B cell (primary cell): ENCODE results near the gene EHD4. TPM values are rescaled to one million over a fixed set of nuclear protein-coding genes. Genes with fewer than 3 reads are reported as not detected.

ENCODE experiments used
- ATAC-seq: fragments of 200-7000 bp; cut with Tn5 transposase; one replicate; pipeline ENCODE4 v1.10.0; 2021; ENCODE audit warnings: low read depth, mild to moderate bottlenecking, moderate number of reproducible peaks, moderate library complexity
- CTCF ChIA-PET: fragments of 350-600 bp; sonication (Branson Sonifier 250); formaldehyde crosslinking; loops from one replicate; lab custom pipeline; 2021; ENCODE audit warnings: antibody characterized with exemption, inconsistent platforms; lab: Charles Lee
- POLR2A ChIA-PET: fragments of 350-600 bp; sonication (Branson Sonifier 250); formaldehyde crosslinking; loops from one replicate; lab custom pipeline; 2021; ENCODE audit warnings: antibody characterized with exemption; lab: Charles Lee
- DNase-seq: peaks from one replicate; pipeline ENCODE4 v3.0.0; 2013
- H2AFZ ChIP-seq: 2 replicates; pipeline ENCODE4 v1.6.1; 2012; ENCODE audit warnings: mild to moderate bottlenecking, low read depth, low read length; ENCODE audit not compliant: insufficient read depth, poor library complexity, severe bottlenecking
- H3K27ac ChIP-seq, 2 donors: 1 replicate in 1 of 2; 2 replicates in 1 of 2; pipeline ENCODE4 v1.5.1; 2012 to 2013; ENCODE audit warnings: low read length in 2 of 2, mild to moderate bottlenecking in 2 of 2, moderate library complexity in 1 of 2
- H3K27me3 ChIP-seq, 4 experiments: fragments of 200-600 bp in 1 of 4; sonication (generic) in 1 of 4; replicated peaks in 1 of 4; 1 replicate in 2 of 4; 2 replicates in 2 of 4; pipeline versions ENCODE4 v1.6.1 to v1.7.0; 2013 to 2016; ENCODE audit warnings: low read length in 3 of 4, mild to moderate bottlenecking in 2 of 4, mixed read lengths in 1 of 4, moderate library complexity in 1 of 4; ENCODE audit not compliant: insufficient read depth in 4 of 4, control insufficient read depth in 3 of 4; ENCODE audit errors: control extremely low read depth in 1 of 4
- H3K36me3 ChIP-seq, 2 experiments: replicated peaks in 1 of 2; 1 replicate in 1 of 2; 2 replicates in 1 of 2; pipeline versions ENCODE4 v1.6.1 to v1.7.1; 2013; ENCODE audit warnings: low read length in 1 of 2; ENCODE audit not compliant: insufficient read depth in 2 of 2, control insufficient read depth in 1 of 2; ENCODE audit errors: control extremely low read depth in 1 of 2, extremely low read depth in 1 of 2
- H3K4me1 ChIP-seq, 2 donors: fragments of 200-600 bp in 1 of 2; sonication (generic) in 1 of 2; 1 replicate in 1 of 2; 2 replicates in 1 of 2; pipeline versions ENCODE4 v1.5.1 to v1.6.1; 2013 to 2017; ENCODE audit warnings: low read length in 2 of 2; ENCODE audit not compliant: control insufficient read depth in 2 of 2, insufficient read depth in 2 of 2
- H3K4me2 ChIP-seq: replicated peaks from 2 replicates; pipeline ENCODE3; 2012; ENCODE audit warnings: mild to moderate bottlenecking, low read depth, low read length; ENCODE audit not compliant: poor library complexity, severe bottlenecking
- H3K4me3 ChIP-seq, 5 experiments: fragments of 200-600 bp in 1 of 5; sonication (generic) in 1 of 5; 1 replicate in 3 of 5; 2 replicates in 2 of 5; pipeline versions ENCODE4 v1.5.1 to v1.7.0; 2011 to 2016; ENCODE audit warnings: low read length in 4 of 5, mild to moderate bottlenecking in 4 of 5, low read depth in 2 of 5, control low read depth in 1 of 5, moderate library complexity in 1 of 5; ENCODE audit not compliant: insufficient read depth in 1 of 5; ENCODE audit errors: control extremely low read depth in 1 of 5, extremely low read depth in 1 of 5
- H3K79me2 ChIP-seq: fragments of 200-600 bp; sonication (generic); one replicate; pipeline ENCODE4 v1.6.0; 2016; ENCODE audit warnings: low read length; ENCODE audit not compliant: control insufficient read depth, insufficient read depth
- H3K9ac ChIP-seq: fragments of 200-600 bp; sonication (generic); 2 replicates; pipeline ENCODE4 v1.6.1; 2017; ENCODE audit warnings: mild to moderate bottlenecking, low read length, moderate library complexity
- H3K9me3 ChIP-seq, 3 donors: one replicate each; pipeline versions ENCODE4 v1.6.1 to v1.7.1; 2013; ENCODE audit warnings: low read length in 2 of 3; ENCODE audit not compliant: control insufficient read depth in 2 of 3, insufficient read depth in 1 of 3; ENCODE audit errors: control extremely low read depth in 1 of 3
- H4K20me1 ChIP-seq: 2 replicates; pipeline ENCODE4 v1.6.0; 2012; ENCODE audit warnings: mild to moderate bottlenecking, low read length; ENCODE audit not compliant: insufficient read depth, control insufficient read depth, poor library complexity, severe bottlenecking
- H3K27ac Mint-ChIP-seq: one replicate; pipeline ENCODE4 v1.8.0; 2021; ENCODE audit warnings: mixed read lengths
- H3K27me3 Mint-ChIP-seq: one replicate; pipeline ENCODE4 v1.8.0; 2021; ENCODE audit warnings: mixed read lengths
- H3K4me1 Mint-ChIP-seq: one replicate; pipeline ENCODE4 v1.8.0; 2021; ENCODE audit warnings: mixed read lengths
- H3K4me3 Mint-ChIP-seq: one replicate; pipeline ENCODE4 v1.8.0; 2021; ENCODE audit warnings: mixed read lengths
- H3K9me3 Mint-ChIP-seq: one replicate; pipeline ENCODE4 v1.8.0; 2022; ENCODE audit warnings: mixed read lengths; ENCODE audit not compliant: insufficient read depth
- CTCF ChIP-seq: fragments of 200-600 bp; IDR thresholded peaks from one replicate; pipeline ENCODE4 v1.8.0; 2022; ENCODE audit warnings: antibody characterized with exemption, mild to moderate bottlenecking
- EZH2 ChIP-seq: IDR thresholded peaks from 2 replicates; pipeline ENCODE4 v1.6.1; 2012; ENCODE audit warnings: borderline replicate concordance, low read depth, mild to moderate bottlenecking, moderate library complexity, low read length; ENCODE audit not compliant: insufficient read depth, poor library complexity, severe bottlenecking
- WGBS: methylation state at CpG from one replicate; pipeline ENCODE4 v1.1.5; 2013; ENCODE audit warnings: missing lambda C conversion rate; ENCODE audit not compliant: insufficient coverage; 5-methylcytosine and 5-hydroxymethylcytosine counted together
- intact Hi-C: fragments of 100-400 bp; cut with micrococcal nuclease; formaldehyde crosslinking; loops from one replicate; pipeline ENCODE4 v1.10.0; 2022
- polyA plus RNA-seq: library from polyadenylated mRNA; depleted of rRNA; stranded (reverse); fragments of >200 nt; gene quantifications from 2 replicates; pipeline ENCODE4 v1.2.3, GENCODE V29; 2012
- total RNA-seq, 2 donors: library from RNA; stranded (reverse); fragments of 120-200 nt in 1 of 2; gene quantifications; 1 replicate in 1 of 2; 2 replicates in 1 of 2; pipeline versions ENCODE4 v1.2.3 to v1.2.4, GENCODE V29; 2013 to 2022

The EHD4 gene
- total and polyA plus RNA-seq, 2 donors (not counting 1 experiment from before 2014, with no cell fraction given): 3.1 to 12.7 TPM

- no peaks in the 10 kb centered on the region for H4K20me1 ChIP-seq
- Mint-ChIP-seq H3K27me3 (no peaks in the 10 kb centered on the region), H3K9me3 (peaks cover 4% of the 10 kb centered on the region), H3K4me3 (no peak overlapping the region), H3K27ac (no peak overlapping the region), H3K4me1 (peaks cover 46% of the 10 kb centered on the region)
- DNase-seq (no peak), ATAC-seq (no peak)
- no peak overlapping the region for H3K9ac ChIP-seq
- peaks cover 0 to 22% of the 10 kb centered on the region in 2 experiments for H3K36me3 ChIP-seq
- no peak overlapping the region for H3K27ac ChIP-seq
- no peak overlapping the region for H3K4me2 ChIP-seq
- TF ChIP-seq EZH2 (no peak), CTCF (no peak)
- ChIA-PET POLR2A (no interaction called here), CTCF (no interaction called here)
- H3K79me2 ChIP-seq: peaks cover 6% of the 10 kb centered on the region
- H3K27me3 ChIP-seq: no peaks in the 10 kb centered on the region
- H2AFZ ChIP-seq: no peak overlapping the region
- no peak overlapping the region for H3K4me3 ChIP-seq
- intact Hi-C loops: no loop called here
- peaks cover 17 to 28% of the 10 kb centered on the region in 2 donors for H3K4me1 ChIP-seq
- H3K9me3 ChIP-seq: peaks cover 0 to 16% (median 11%) of the 10 kb centered on the region in 3 donors
- 19% methylated on average over 3 of the region's 3 CpGs for WGBS
Measured at GRCh38 chr15:41919954-41920538, 52.3 kb downstream of the EHD4 start.

- Histone ChIP-seq H3K36me3 (peaks cover 0 to 22% of the 10 kb centered on the region in 2 experiments), H3K27me3 (no peaks in the 10 kb centered on the region), H3K9ac (no peak overlapping the region), H3K4me1 (peaks cover 15 to 26% of the 10 kb centered on the region in 2 donors), H3K27ac (no peak overlapping the region), H3K79me2 (peaks cover 6% of the 10 kb centered on the region), H3K4me3 (no peak overlapping the region), H2AFZ (no peak overlapping the region), H3K9me3 (peaks cover 0 to 16% (median 11%) of the 10 kb centered on the region in 3 donors), H3K4me2 (no peak overlapping the region), H4K20me1 (no peaks in the 10 kb centered on the region)
- TF ChIP-seq EZH2: no peak
- no peak for TF ChIP-seq CTCF
- H3K27ac Mint-ChIP-seq: no peak overlapping the region
- ChIA-PET CTCF (interaction anchor here (0.7 to 1.2 kb wide), 2 partner anchors 15 to 147 kb away, joined by 3 to 4 read pairs; no protein-coding TSS in a partner anchor), POLR2A (no interaction called here)
- intact Hi-C loops: no loop called here
- peaks cover 43% of the 10 kb centered on the region for H3K4me1 Mint-ChIP-seq
- DNase-seq (no peak), ATAC-seq (no peak)
- WGBS: over 99% methylated on average over 30 of the region's 30 CpGs
- peaks cover 4% of the 10 kb centered on the region for H3K9me3 Mint-ChIP-seq
- H3K27me3 Mint-ChIP-seq: no peaks in the 10 kb centered on the region
- H3K4me3 Mint-ChIP-seq: no peak overlapping the region
Measured at GRCh38 chr15:41919201-41919820, 53.0 kb downstream of the EHD4 start.
